ENCODE measurements around the gene CDC27. TPM values are rescaled to one million over a fixed set of nuclear protein-coding genes. Genes with fewer than 3 reads are reported as not detected.

The CDC27 gene
- total RNA-seq, 1 experiment from 2014 or later, result 141 TPM

DNA sequence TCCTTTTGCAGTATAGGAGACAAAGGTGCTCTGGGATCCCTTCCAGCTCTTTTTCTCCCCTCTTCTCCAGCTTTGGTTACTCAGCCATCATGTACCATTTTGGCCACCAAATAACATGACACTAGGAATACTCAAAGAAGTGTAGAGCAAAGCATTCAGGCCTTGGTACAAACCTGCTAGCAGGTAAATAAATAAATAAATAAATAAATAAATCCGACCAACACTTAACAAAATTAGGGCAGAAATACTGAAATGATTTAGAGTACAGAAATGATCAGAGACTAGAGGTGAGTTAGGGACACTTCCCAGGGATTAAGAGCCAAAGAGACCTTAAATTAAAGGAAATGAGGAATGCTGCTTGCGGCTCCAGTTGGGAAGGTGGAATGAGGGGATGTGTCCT lies 46.8 kb upstream of the CDC27 start:
- H3K4me3 Mint-ChIP-seq (ENCODE audit: unreplicated experiment), result no peak overlapping the region
- H3K27ac Mint-ChIP-seq (ENCODE audit: low read depth, unreplicated experiment), result no peak overlapping the region
- H3K27me3 Mint-ChIP-seq (ENCODE audit: insufficient read depth, unreplicated experiment), result no peaks in the 10 kb centered on the region
- ChIA-PET CTCF (no interaction called here), POLR2A (no interaction called here)
- DNase-seq (ENCODE audit: unreplicated experiment), result no peak
- intact Hi-C loops (cut with micrococcal nuclease), result no loop called here
- H3K36me3 Mint-ChIP-seq (ENCODE audit: insufficient read depth, unreplicated experiment), result no peaks in the 10 kb centered on the region
- no peaks in the 10 kb centered on the region for H3K9me3 Mint-ChIP-seq (ENCODE audit: unreplicated experiment)
- peaks cover 17% of the 10 kb centered on the region for H3K4me1 Mint-ChIP-seq (ENCODE audit: insufficient read depth, unreplicated experiment)
- BruUV-seq (replicated peaks), result no TSS peak
- TF ChIP-seq, protein P1, sequence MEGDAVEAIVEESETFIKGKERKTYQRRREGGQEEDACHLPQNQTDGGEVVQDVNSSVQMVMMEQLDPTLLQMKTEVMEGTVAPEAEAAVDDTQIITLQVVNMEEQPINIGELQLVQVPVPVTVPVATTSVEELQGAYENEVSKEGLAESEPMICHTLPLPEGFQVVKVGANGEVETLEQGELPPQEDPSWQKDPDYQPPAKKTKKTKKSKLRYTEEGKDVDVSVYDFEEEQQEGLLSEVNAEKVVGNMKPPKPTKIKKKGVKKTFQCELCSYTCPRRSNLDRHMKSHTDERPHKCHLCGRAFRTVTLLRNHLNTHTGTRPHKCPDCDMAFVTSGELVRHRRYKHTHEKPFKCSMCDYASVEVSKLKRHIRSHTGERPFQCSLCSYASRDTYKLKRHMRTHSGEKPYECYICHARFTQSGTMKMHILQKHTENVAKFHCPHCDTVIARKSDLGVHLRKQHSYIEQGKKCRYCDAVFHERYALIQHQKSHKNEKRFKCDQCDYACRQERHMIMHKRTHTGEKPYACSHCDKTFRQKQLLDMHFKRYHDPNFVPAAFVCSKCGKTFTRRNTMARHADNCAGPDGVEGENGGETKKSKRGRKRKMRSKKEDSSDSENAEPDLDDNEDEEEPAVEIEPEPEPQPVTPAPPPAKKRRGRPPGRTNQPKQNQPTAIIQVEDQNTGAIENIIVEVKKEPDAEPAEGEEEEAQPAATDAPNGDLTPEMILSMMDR (IDR thresholded peaks at IDR 0.05; ENCODE audit: unreplicated experiment), result no peak

DNA sequence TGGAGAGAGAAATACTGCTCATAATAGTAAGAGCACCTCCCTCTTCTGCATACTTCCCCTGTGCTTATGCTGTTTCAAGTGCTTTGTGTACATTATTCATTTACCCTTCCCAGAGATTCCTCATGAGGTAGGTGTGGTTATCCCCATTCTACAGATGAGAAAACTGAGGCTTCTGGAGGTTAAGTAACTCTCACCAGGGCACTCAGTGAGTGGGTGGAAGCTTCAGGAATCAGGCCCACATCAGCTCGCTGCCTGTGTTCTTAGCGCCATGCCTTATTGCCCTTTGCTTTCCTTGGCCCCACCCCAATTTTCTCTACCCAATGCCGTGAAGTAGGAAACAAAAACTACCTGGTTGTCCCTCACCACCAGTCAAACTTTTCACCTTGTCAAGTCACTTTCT lies 46.4 kb upstream of the CDC27 start:
- Mint-ChIP-seq H3K4me1 (ENCODE audit: insufficient read depth, unreplicated experiment) (peaks cover 16% of the 10 kb centered on the region), H3K9me3 (ENCODE audit: unreplicated experiment) (no peaks in the 10 kb centered on the region), H3K4me3 (ENCODE audit: unreplicated experiment) (no peak overlapping the region), H3K27me3 (ENCODE audit: insufficient read depth, unreplicated experiment) (no peaks in the 10 kb centered on the region), H3K36me3 (ENCODE audit: insufficient read depth, unreplicated experiment) (no peaks in the 10 kb centered on the region), H3K27ac (ENCODE audit: low read depth, unreplicated experiment) (no peak overlapping the region)
- TF ChIP-seq, protein P1 (IDR thresholded peaks at IDR 0.05; ENCODE audit: unreplicated experiment), result no peak
- no peak for DNase-seq (ENCODE audit: unreplicated experiment)
- CTCF ChIA-PET, result no interaction called here
- BruUV-seq (replicated peaks), result no TSS peak
- POLR2A ChIA-PET, result no interaction called here
- intact Hi-C loops (cut with micrococcal nuclease), result no loop called here

DNA sequence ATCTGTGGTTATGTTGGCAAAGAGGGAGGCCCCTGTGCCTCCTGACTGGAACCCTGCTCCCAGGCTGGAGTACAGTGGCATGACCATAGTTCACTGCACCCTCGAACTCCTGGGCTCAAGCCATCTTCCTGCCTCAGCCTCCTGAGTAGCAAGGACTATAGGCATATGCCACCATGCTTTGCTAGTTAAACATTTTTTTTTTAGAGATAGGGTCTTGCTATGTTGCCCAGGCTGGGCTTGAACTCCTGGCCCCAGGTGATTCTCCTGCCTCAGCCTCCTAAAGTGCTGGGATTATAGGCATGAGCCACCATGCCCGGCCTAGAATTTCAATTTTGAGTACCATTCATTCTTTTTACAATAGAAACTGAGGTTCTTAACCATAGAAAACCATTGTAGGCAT lies 43.4 kb upstream of the CDC27 start:
- no peaks in the 10 kb centered on the region for H3K36me3 Mint-ChIP-seq (ENCODE audit: insufficient read depth, unreplicated experiment)
- no TSS peak for BruUV-seq (replicated peaks)
- TF ChIP-seq, protein P1 (IDR thresholded peaks at IDR 0.05; ENCODE audit: unreplicated experiment), result no peak
- peaks cover 16% of the 10 kb centered on the region for H3K4me1 Mint-ChIP-seq (ENCODE audit: insufficient read depth, unreplicated experiment)
- H3K9me3 Mint-ChIP-seq (ENCODE audit: unreplicated experiment), result no peaks in the 10 kb centered on the region
- H3K4me3 Mint-ChIP-seq (ENCODE audit: unreplicated experiment), result no peak overlapping the region
- DNase-seq (ENCODE audit: unreplicated experiment), result no peak
- intact Hi-C loops (cut with micrococcal nuclease), result no loop called here
- ChIA-PET POLR2A (interaction anchor here (0.7 kb wide), 2 partner anchors 43 to 135 kb away, joined by 3 read pairs; no protein-coding TSS in a partner anchor), CTCF (interaction anchor here (2.0 kb wide), 1 partner anchor 83 kb away, joined by 16 read pairs; no protein-coding TSS in a partner anchor)
- H3K27me3 Mint-ChIP-seq (ENCODE audit: insufficient read depth, unreplicated experiment), result no peaks in the 10 kb centered on the region
- H3K27ac Mint-ChIP-seq (ENCODE audit: low read depth, unreplicated experiment), result no peak overlapping the region

DNA sequence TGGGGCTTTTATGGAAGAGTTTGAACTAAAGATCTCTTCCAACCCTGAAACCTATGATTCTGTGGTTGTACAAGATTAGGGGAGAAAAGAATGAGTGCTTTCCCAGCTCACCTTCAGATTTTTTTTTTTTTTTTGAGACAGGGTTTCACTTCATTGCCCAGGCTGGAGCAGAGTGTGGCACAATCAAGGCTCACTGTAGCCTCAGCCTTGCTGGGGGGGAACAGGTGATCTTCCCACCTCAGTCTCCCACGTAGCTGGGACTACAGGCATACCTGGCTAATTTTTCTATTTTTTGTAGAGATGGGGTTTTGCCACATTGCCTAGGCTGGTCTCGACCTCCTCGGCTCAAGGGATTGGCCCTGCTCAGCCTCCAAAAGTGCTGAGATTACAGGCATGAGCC lies 42.8 kb upstream of the CDC27 start:
- H3K4me1 Mint-ChIP-seq (ENCODE audit: insufficient read depth, unreplicated experiment), result peaks cover 16% of the 10 kb centered on the region
- H3K36me3 Mint-ChIP-seq (ENCODE audit: insufficient read depth, unreplicated experiment), result no peaks in the 10 kb centered on the region
- no peak overlapping the region for H3K4me3 Mint-ChIP-seq (ENCODE audit: unreplicated experiment)
- DNase-seq (ENCODE audit: unreplicated experiment), result no peak
- H3K27me3 Mint-ChIP-seq (ENCODE audit: insufficient read depth, unreplicated experiment), result no peaks in the 10 kb centered on the region
- no peak overlapping the region for H3K27ac Mint-ChIP-seq (ENCODE audit: low read depth, unreplicated experiment)
- CTCF ChIA-PET, result interaction anchor here (0.6 to 1.0 kb wide), 2 partner anchors 71 to 84 kb away, joined by 5 read pairs; no protein-coding TSS in a partner anchor
- no TSS peak for BruUV-seq (replicated peaks)
- POLR2A ChIA-PET, result no interaction called here
- intact Hi-C loops (cut with micrococcal nuclease), result no loop called here
- TF ChIP-seq, protein P1 (IDR thresholded peaks at IDR 0.05; ENCODE audit: unreplicated experiment), result no peak
- no peaks in the 10 kb centered on the region for H3K9me3 Mint-ChIP-seq (ENCODE audit: unreplicated experiment)

Data from MCF 10A (cell line).